NCI-H2196 treated with DMSO at 0.1 percent for 48 hours (cell line): ENCODE data around the gene RAMP2.
A peak's percentile ranks its signal among the peaks of the same experiment; 100 is the strongest.
"Not testable (repeated sequence)": the region's sequence is repeated elsewhere in the genome, so short reads cannot be mapped to it uniquely, and the experiment has no call there.

Experiments
- DNase-seq: peaks from one replicate; lab custom pipeline; 2025; ENCODE audit not compliant: unreplicated experiment; lab: John Stamatoyannopoulos, UW

Gene RAMP2

GRCh38 chr17:42760652-42761581 is at the start of gene RAMP2:
RAMP2 (plus strand) TSS chr17:42761227; CDS start chr17:42761262, 35 bp downstream.
- no peak for DNase-seq

GRCh38 chr17:42720996-42721583 is 39.9 kb upstream of the RAMP2 start:
- peak; percentile 16 for DNase-seq

GRCh38 chr17:42723636-42724035 is 37.4 kb upstream of the RAMP2 start:
- DNase-seq = no peak

- DNase-seq = no peak
These were observed 35.9 kb upstream of the RAMP2 start for GRCh38 chr17:42725143-42725542.

DNA sequence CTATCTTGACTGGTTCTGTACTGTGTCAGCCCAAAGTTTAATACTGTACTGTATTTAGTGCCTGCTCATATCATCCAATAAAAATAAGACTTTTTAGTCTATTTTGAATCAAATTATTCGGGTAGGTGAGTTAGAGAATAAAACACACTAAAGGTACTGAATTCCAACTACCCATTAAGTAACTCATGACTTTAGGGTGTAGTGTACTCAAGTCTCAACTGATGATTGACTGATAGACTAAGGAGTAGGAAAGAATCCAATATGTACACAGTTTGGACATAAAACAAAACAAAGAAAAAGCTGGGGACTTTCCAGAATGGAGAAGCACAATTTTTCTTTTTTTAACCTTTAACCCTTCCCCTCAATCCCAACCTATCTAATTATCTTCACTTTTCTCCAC is 20.3 kb upstream of the RAMP2 start:
- no peak for DNase-seq

DNA sequence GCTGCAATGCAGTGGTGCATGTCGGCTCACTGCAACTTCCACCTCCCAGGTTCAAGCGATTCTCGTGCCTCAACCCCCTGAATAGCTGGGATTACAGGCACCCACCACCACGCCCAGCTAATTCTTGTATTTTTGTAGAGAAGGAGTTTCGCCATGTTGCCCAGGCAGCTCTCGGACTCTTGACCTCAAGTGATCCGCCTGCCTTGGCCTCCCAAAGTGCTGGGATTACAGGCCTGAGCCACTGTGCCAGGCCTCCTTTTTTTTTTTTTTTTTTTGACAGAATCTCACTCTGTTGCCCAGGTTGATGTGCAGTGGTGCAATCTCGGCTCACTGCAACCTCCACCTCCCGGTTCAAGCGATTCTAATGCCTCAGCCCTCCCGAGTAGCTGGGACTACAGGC is 18.1 kb upstream of the RAMP2 start:
- not testable (repeated sequence) for DNase-seq

DNA sequence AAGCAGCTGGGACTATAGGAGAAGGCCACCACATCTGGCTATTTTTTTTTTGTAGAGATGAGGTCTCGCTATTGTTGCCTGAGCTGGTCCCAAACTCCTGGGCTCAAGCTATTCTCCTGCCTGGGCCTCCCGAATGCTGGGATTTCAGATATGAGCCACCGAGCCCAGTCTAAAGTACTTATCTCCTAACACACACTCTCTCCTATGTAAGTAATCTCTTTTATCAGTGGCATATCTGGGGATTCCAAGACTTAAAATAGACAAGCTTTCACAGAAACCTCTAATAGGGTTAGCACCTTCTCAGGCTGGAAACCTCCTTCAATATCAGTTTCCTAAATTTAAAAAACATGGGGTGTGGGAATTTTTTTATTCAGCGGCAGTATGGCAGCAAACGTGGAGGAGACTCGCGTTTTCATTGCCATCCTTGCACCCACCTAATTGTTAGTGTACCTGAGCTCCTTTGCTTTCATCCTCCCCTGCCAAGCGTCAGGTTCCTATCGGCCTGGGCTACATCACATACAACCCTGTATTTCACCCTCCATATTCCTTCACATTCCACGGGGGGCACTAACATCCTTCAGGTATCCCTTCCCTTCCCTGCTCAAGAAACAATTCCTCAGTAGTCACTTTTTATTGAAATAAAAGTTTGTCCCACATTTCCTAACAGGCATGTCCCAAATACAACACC is 17.3 kb upstream of the RAMP2 start:
- DNase-seq = no peak

DNA sequence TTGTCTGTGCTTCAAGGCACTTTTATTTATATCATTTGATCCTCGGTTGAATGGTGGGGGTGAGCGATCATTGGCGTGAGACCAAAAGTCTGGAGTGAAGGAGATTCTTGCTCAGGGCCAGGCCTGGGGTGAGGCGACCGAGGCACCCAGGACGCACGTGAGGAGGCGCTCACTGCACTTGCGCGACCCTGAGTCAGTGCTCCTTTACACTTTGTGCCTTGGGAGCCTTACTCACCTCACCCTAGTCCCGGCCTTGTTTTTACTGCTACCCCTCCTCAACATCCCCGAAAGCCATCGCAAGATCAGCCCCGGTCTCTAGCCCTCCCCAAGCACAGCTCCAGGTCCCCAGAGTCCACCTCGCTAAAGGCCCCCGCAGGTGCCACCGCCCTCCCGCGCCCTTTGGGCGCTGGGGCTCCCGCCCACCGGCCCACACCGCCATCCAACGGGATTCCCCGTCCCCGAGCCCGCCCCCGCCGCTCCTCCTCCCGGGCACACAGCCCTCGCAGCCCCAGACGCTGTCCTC is 16.7 kb upstream of the RAMP2 start:
- peak; percentile 32 for DNase-seq

- peak; percentile 62 for DNase-seq
These were observed 16.0 kb upstream of the RAMP2 start, which contains the start of gene EZH1 for GRCh38 chr17:42744806-42745617. EZH1 (minus strand) TSS chr17:42745040; CDS start chr17:42728941, 16,099 bp downstream.

GRCh38 chr17:42748202-42748907 is 12.7 kb upstream of the RAMP2 start:
- no peak for DNase-seq

GRCh38 chr17:42748908-42749798 is 11.9 kb upstream of the RAMP2 start:
- no peak for DNase-seq

GRCh38 chr17:42750739-42751344 is 10.2 kb upstream of the RAMP2 start:
- DNase-seq = no peak

- no peak for DNase-seq
These were observed 9.4 kb upstream of the RAMP2 start for GRCh38 chr17:42751628-42752027.

DNA sequence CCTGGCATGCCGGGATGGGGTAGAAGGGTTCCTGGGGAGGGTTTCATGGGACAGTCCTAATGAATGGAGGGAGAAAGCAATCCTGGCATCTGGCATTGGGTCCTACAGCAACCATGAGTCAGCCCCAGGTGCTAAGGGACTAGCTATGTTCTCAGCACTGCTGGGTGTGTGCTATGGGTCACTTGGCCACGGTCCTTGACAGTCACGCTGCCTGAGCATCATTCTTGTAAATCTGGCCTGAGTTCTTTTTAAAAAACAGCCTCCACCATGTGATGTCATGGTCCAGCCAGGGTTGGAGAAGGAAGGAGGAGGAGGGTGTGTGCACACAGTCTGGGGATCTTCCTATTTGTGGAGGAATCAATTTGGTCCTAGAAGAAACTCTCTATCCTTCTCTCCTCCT is 6.2 kb upstream of the RAMP2 start:
- DNase-seq = no peak

- DNase-seq = no peak
These were observed 910 bp upstream of the RAMP2 start for GRCh38 chr17:42759982-42760651.

- DNase-seq = no peak
These were observed 611 bp downstream of the RAMP2 start for GRCh38 chr17:42761638-42762037.

DNA sequence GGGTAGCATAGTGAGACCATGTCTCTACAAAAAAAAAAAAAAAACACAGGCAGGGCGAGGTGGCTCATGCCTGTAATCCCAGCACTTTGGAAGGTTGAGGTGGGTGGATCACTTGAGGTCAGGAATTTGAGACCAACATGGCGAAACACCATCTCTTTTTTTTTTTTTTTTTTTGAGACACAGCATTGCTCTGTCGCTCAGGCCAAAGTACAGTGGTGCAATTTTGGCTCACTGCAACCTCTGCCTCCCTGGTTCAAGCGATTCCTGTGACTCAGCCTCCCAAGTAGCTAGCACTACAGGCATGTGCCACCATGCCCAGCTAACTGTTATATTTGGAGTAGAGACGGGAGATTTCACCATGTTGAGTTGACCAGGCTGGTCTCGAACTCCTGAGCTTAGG is 5.1 kb downstream of the RAMP2 start:
- DNase-seq = no peak

DNA sequence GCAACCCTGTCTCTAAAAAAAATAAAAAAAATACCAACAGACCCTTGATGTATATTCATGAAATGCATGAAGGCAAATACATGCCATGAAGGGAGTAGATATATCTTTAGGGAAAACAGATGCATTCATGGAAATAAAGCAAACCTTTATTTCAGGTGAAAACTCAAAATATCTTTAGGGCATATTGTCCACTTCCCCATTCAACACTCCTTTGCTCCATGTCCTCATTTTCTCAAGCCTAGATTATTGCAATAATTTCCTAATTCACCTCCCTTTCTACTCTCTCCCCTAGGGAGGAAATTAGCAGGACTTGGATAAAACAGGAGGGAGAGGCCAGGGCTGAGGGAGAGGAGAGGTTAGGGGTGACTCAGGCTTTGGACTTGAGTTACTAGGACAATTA is 6.5 kb downstream of the RAMP2 start:
- DNase-seq = no peak
